MM.1S (cell line): ENCODE measurements around the gene PLA2G6.

Experiments used
- EZH2 ChIP-seq: fragments of 300-600 bp; sonication (generic); optimal IDR thresholded peaks from 2 replicates; pipeline ENCODE3; 2017; ENCODE audit warnings: low read depth, mild to moderate bottlenecking, antibody characterized with exemption, low read length, mixed read lengths
- EZH2phosphoT487 ChIP-seq: fragments of 300-600 bp; sonication (generic); IDR thresholded peaks from 2 replicates; pipeline ENCODE4 v1.6.1; 2018; ENCODE audit warnings: antibody characterized with exemption, low read length
- TF ChIP-seq, protein P1 (sequence below): fragments of 300-600 bp; sonication (generic); IDR thresholded peaks from 2 replicates; pipeline ENCODE4 v1.5.1; 2016; ENCODE audit warnings: antibody characterized with exemption, low read length, mixed read lengths

DNA sequence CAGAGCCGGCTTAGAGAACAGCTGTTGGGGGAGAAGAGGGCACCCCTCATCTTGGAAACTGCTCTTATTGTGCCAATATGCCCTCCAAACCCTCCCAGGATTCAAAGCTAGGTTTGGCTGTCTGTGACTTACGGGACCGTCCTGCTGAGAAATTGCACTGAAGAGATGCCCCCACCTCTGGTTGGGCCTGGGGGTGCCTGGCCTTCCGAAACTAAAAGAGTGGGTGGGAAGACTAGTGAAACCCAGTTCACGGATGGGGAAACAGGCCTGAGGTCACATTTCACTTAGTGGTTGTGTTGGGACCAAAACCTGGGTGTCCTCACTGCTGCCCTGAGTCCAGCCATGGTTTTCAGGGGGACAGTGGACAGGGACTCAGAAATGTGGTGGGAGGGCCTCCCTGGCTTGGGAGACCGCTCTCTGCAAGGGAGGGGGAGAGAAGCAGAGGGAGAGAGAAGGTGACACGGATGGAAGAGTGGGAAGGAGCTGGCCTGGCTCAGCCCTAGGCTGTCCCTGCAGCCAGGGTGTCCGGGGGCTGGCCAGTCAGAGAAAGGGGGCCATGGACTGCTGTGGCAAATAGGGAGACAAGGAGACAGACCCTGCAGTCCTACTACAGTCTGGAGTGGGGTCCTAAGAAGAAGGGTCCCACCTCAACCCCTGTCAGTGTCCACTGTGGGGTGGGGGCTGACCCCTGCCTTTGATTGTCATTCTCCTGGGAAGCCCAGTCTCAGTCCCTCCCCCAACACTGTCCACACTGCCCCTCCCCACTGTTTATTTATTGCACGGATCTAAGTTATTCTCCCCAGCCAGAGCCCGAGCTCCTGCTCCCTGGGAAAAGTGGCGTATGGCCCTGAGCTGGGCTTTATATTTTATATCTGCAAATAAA lies 33.8 kb upstream of the PLA2G6 start:
- TF ChIP-seq, protein P1, sequence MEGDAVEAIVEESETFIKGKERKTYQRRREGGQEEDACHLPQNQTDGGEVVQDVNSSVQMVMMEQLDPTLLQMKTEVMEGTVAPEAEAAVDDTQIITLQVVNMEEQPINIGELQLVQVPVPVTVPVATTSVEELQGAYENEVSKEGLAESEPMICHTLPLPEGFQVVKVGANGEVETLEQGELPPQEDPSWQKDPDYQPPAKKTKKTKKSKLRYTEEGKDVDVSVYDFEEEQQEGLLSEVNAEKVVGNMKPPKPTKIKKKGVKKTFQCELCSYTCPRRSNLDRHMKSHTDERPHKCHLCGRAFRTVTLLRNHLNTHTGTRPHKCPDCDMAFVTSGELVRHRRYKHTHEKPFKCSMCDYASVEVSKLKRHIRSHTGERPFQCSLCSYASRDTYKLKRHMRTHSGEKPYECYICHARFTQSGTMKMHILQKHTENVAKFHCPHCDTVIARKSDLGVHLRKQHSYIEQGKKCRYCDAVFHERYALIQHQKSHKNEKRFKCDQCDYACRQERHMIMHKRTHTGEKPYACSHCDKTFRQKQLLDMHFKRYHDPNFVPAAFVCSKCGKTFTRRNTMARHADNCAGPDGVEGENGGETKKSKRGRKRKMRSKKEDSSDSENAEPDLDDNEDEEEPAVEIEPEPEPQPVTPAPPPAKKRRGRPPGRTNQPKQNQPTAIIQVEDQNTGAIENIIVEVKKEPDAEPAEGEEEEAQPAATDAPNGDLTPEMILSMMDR = no peak
- TF ChIP-seq EZH2 (no peak), EZH2phosphoT487 (no peak)
